Measurements from ENCODE around the gene C12orf42. TPM values are rescaled to one million over a fixed set of nuclear protein-coding genes. Genes with fewer than 3 reads are reported as not detected.
"Not testable (repeated sequence)": the region's sequence is repeated elsewhere in the genome, so short reads cannot be mapped to it uniquely, and the experiment has no call there.

C12orf42 gene
- total RNA-seq, 4 donors from 2014 or later, result not detected

DNA sequence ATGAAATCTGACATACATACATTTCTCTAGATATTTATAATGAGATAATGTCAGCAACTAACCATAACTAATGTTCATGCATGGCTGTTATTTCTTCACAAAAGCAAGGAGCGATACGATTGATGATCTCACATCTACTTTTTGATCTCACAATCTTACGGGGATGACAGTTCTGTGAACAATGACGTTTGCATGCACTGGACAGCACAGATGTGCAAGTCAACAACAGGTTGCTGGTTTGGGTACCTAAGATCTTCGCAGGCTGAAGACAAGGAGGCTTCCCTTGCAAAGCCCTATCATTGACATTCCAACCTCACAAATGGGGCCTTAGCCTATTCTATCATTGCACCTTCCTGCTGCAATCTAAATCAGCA is 53.6 kb downstream of the C12orf42 start:
- TF ChIP-seq, protein P1, sequence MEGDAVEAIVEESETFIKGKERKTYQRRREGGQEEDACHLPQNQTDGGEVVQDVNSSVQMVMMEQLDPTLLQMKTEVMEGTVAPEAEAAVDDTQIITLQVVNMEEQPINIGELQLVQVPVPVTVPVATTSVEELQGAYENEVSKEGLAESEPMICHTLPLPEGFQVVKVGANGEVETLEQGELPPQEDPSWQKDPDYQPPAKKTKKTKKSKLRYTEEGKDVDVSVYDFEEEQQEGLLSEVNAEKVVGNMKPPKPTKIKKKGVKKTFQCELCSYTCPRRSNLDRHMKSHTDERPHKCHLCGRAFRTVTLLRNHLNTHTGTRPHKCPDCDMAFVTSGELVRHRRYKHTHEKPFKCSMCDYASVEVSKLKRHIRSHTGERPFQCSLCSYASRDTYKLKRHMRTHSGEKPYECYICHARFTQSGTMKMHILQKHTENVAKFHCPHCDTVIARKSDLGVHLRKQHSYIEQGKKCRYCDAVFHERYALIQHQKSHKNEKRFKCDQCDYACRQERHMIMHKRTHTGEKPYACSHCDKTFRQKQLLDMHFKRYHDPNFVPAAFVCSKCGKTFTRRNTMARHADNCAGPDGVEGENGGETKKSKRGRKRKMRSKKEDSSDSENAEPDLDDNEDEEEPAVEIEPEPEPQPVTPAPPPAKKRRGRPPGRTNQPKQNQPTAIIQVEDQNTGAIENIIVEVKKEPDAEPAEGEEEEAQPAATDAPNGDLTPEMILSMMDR (IDR thresholded peaks at IDR 0.05), result no peak
- TF ChIP-seq POLR2A (IDR thresholded peaks at IDR 0.05), result no peak

DNA sequence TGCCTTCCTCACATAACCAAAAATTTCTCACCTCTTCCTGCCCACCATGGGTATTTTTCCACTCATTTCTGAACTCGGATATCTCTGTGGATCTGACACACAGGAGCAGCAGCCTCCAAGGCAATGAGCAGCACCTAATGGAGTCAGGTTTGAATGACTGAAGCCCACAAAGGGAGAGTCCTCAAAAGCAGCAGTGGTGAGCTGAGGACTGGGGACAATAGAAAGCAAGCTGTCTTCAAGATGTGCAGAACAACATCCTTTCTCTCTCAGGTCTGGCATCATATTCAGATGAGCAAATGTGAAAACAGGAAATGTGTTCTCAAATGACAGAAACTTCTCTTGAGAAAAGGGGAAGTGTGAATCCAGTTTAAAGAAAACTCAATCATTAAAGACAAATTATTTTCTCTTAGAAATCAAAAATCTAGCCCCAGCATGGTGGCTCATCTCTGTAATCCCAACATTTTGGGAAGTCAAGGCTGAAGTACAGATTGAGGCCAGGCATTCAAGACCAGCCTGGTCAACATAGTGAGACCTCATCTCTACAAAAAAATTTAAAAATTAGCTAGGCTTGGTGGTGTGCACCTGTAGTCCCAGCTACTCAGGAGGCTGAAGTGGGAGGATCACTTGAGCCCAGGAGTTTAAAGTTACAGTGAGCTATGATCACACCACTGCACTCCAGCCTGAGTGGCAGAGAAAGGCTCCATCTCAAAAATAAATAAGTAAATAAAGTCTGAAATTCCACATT is 54.2 kb downstream of the C12orf42 start:
- no peak overlapping the region for H3K4me3 ChIP-seq (ENCODE audit: low read depth, poor library complexity, severe bottlenecking)
- TF ChIP-seq, protein P1 (IDR thresholded peaks at IDR 0.05), result no peak
- no peak for TF ChIP-seq POLR2A (IDR thresholded peaks at IDR 0.05)
- DNase-seq (ENCODE audit: low spot score in 2 of 2), result no peak
- intact Hi-C loops (cut with DNase I; ENCODE audit: low total_unique reads), result no loop called here
- WGBS, 2 donors, result 56 to 58% methylated on average over 1 of the region's 1 CpG

More for the DNA sequence above, 53.6 kb downstream of the C12orf42 start:
- intact Hi-C loops (cut with DNase I; ENCODE audit: low total_unique reads), result no loop called here
- no peak overlapping the region for H3K4me3 ChIP-seq (ENCODE audit: low read depth, poor library complexity, severe bottlenecking)
- DNase-seq (ENCODE audit: low spot score in 2 of 2), result no peak
- 69 to 70% methylated on average over 5 of the region's 5 CpGs for WGBS, 2 donors

DNA sequence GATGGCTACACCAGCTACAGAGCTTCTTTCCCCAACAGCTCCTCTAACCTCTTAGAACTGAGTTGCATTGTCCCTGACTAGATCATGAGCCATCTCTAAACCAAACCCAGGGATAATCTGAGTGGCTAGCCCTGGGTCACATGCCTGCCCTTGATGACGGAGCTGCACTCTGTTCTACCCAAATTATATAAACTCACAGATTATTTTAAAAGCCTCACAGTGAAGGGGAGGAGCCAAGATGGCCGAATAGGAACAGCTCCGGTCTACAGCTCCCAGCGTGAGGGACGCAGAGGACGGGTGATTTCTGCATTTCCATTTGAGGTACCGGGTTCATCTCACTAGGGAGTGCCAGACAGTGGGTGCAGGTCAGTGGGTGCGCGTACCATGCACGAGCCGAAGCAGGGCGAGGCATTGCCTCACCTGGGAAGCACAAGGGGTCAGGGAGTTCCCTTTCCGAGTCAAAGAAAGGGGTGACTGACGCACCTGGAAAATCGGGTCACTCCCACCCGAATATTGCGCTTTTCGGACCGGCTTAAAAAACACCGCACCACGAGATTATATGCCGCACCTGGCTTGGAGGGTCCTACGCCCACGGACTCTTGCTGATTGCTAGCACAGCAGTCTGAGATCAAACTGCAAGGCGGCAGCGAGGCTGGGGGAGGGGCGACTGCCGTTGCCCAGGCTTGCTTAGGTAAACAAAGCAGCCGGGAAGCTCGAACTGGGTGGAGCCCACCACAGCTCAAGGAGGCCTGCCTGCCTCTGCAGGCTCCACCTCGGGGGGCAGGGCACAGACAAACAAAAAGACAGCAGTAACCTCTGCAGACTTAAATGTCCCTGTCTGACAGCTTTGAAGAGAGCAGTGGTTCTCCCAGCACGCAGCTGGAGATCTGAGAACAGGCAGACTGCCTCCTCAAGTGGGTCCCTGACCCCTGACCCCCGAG is 61.3 kb downstream of the C12orf42 start:
- intact Hi-C loops (cut with DNase I; ENCODE audit: low total_unique reads); H3K4me3 ChIP-seq (ENCODE audit: low read depth, poor library complexity, severe bottlenecking); DNase-seq (ENCODE audit: low spot score in 2 of 2): not testable (repeated sequence)
- 82 to 87% methylated on average over 24 to 27 of the region's 33 CpGs for WGBS, 2 donors

DNA sequence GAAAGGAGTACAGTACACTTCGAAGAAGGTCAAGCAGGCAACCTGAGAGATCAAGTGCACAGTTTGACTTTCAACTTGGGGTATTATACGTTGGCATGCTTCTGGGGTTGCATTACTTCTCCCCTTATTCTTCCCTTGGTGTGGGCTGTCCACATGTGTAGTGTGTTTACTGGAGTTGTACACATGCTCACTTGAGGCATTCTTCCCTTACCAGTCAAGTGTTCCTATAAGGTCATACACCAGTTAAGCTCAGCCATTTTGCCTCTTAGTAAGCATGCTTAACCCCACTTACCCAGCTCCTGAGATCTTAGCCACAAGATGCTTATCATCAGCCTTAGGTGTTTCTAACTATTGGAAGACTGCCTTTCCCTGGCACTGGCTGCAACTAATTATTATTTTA is 63.8 kb downstream of the C12orf42 start:
- no peak for TF ChIP-seq POLR2A (IDR thresholded peaks at IDR 0.05)
- TF ChIP-seq, protein P1 (IDR thresholded peaks at IDR 0.05), result no peak
- no peak for DNase-seq (ENCODE audit: low spot score in 2 of 2)
- 91 to 94% methylated on average over 2 of the region's 2 CpGs for WGBS, 2 donors
- H3K4me3 ChIP-seq (ENCODE audit: low read depth, poor library complexity, severe bottlenecking), result no peak overlapping the region
- intact Hi-C loops (cut with DNase I; ENCODE audit: low total_unique reads), result no loop called here

DNA sequence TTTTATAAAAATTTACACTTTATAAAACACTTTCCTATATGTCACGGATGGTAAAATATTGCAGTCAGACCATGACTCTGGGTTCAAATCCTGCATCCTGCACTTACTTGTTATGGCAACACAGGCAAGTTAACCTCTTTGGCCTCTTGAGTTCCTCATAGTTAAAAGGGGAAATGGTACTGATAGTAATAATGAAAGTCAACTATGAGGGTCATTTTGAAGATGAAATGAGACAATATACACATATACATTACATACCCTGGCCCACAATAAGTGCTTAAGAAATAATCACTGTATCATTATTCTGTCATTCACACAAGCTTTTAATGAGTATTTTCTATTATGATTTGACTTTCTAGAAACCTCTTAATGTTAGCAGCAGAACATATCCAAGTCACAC is 64.4 kb downstream of the C12orf42 start:
- no peak for DNase-seq (ENCODE audit: low spot score in 2 of 2)
- 78 to 89% methylated on average over 1 of the region's 1 CpG for WGBS, 2 donors
- no peak overlapping the region for H3K4me3 ChIP-seq (ENCODE audit: low read depth, poor library complexity, severe bottlenecking)
- intact Hi-C loops (cut with DNase I; ENCODE audit: low total_unique reads), result no loop called here
- TF ChIP-seq, protein P1 (IDR thresholded peaks at IDR 0.05), result no peak
- TF ChIP-seq POLR2A (IDR thresholded peaks at IDR 0.05), result no peak

DNA sequence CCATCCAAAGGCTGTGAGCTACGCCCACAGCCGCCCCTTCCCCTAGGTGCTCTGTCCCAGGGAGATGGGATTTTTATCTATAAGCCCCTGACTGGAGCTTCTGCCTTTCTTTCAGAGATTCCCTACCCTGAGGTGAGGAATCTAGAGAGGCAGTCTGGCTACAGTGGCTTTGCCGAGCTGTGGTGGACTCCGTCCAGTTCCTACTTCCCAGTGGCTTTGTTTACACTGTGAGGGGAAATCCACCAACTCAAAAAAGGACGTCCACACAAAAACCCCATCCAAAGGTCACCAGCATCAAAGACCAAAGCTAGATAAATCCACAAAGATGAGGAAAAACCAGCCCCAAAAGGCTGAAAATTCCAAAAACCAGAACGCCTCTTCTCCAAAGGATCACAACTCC is 70.1 kb downstream of the C12orf42 start:
- WGBS, 2 donors, result 68 to 72% methylated on average over 6 of the region's 6 CpGs
- intact Hi-C loops (cut with DNase I; ENCODE audit: low total_unique reads); H3K4me3 ChIP-seq (ENCODE audit: low read depth, poor library complexity, severe bottlenecking); DNase-seq (ENCODE audit: low spot score in 2 of 2): not testable (repeated sequence)

DNA sequence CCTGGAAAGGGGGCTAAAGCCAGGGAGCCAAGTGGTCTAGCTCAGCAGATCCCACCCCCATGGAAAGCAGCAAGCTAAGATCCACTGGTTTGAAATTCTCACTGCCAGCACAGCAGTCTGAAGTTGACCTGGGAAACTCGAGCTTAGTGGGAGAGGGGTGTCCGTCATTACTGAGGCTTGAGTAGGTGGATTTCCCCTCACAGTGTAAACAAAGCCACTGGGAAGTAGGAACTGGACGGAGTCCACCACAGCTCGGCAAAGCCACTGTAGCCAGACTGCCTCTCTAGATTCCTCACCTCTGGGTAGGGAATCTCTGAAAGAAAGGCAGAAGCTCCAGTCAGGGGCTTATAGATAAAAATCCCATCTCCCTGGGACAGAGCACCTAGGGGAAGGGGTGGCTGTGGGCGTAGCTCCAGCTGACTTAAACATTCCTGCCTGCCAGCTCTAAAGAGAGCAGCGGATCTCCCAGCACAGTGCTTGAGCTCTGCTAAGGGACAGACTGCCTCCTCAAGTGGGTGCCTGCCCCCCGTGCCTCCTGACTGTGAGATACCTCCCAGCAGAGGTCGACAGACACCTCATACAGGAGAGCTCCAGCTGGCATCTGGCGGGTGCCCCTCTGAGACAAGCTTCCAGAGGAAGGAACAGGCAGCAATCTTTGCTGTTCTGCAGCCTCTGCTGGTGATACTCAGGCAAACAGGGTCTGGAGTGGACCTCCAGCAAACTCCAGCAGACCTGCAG is 70.8 kb downstream of the C12orf42 start:
- H3K4me3 ChIP-seq (ENCODE audit: low read depth, poor library complexity, severe bottlenecking); DNase-seq (ENCODE audit: low spot score in 2 of 2); intact Hi-C loops (cut with DNase I; ENCODE audit: low total_unique reads): not testable (repeated sequence)
- 70 to 77% methylated on average over 9 of the region's 9 CpGs for WGBS, 2 donors

All from lower leg skin (tissue), 4 donors.